Keratinocyte (primary cell): ENCODE data around the gene GPC1.

Experiments used
- EZH2 ChIP-seq: IDR thresholded peaks from one replicate; pipeline ENCODE4 v1.6.1; 2012; ENCODE audit warnings: inconsistent platforms, mild to moderate bottlenecking, low read length, moderate library complexity
- TF ChIP-seq, protein P1 (sequence below), 3 experiments: IDR thresholded peaks in 1 of 3; conservative IDR thresholded peaks in 1 of 3; optimal IDR thresholded peaks in 1 of 3; 2 replicates in 2 of 3; 3 replicates in 1 of 3; pipeline versions ENCODE3 to v1.5.1; 2011; ENCODE audit warnings: low read length in 3 of 3, mild to moderate bottlenecking in 3 of 3, moderate library complexity in 2 of 3, control low read depth in 1 of 3, inconsistent platforms in 1 of 3; ENCODE audit not compliant: insufficient read depth in 2 of 3; ENCODE audit errors: extremely low read depth in 1 of 3

DNA sequence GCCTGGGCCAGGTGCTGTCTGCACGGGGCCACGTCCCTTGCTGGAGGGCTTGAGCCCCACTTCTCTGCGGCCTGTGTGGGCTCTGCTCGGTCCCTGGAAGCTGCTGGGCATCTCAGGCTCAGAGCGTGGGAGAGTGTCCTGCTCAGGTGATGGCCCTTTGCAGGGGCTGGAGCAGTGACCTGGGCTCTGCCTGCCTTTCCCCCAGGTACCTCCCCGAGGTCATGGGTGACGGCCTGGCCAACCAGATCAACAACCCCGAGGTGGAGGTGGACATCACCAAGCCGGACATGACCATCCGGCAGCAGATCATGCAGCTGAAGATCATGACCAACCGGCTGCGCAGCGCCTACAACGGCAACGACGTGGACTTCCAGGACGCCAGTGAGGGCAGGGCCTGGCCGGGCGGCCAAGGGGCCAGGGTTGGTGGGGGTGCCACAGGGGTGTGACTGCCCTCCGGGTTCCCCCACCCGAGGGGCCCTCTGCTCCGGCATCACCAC lies 29.9 kb downstream of the GPC1 start:
- TF ChIP-seq, protein P1, sequence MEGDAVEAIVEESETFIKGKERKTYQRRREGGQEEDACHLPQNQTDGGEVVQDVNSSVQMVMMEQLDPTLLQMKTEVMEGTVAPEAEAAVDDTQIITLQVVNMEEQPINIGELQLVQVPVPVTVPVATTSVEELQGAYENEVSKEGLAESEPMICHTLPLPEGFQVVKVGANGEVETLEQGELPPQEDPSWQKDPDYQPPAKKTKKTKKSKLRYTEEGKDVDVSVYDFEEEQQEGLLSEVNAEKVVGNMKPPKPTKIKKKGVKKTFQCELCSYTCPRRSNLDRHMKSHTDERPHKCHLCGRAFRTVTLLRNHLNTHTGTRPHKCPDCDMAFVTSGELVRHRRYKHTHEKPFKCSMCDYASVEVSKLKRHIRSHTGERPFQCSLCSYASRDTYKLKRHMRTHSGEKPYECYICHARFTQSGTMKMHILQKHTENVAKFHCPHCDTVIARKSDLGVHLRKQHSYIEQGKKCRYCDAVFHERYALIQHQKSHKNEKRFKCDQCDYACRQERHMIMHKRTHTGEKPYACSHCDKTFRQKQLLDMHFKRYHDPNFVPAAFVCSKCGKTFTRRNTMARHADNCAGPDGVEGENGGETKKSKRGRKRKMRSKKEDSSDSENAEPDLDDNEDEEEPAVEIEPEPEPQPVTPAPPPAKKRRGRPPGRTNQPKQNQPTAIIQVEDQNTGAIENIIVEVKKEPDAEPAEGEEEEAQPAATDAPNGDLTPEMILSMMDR (optimal IDR thresholded peaks at IDR 0.05 in 1 of 3, IDR thresholded peaks at IDR 0.05 in 1 of 3, conservative IDR thresholded peaks at IDR 0.05 in 1 of 3; ENCODE audit: extremely low read depth in 1 of 3, insufficient read depth in 2 of 3, low read length in 3 of 3) = no peak
- TF ChIP-seq EZH2 = no peak
